MM.1S (cell line): ENCODE data around the gene PPP4R2.

Source experiments
- DNase-seq: peaks from one replicate; pipeline ENCODE4 v3.0.0-alpha.2; 2015
- H2AFZ ChIP-seq: fragments of 300-600 bp; sonication (generic); 2 replicates; pipeline ENCODE4 v1.6.0; 2016; ENCODE audit warnings: antibody characterized with exemption, low read length
- H3F3A ChIP-seq: fragments of 300-600 bp; sonication (generic); 2 replicates; pipeline ENCODE4 v1.6.1; 2016; ENCODE audit warnings: mild to moderate bottlenecking, antibody characterized with exemption, low read length, moderate library complexity, mixed read lengths; ENCODE audit not compliant: insufficient read depth
- H3K27ac ChIP-seq: fragments of 300-600 bp; sonication (generic); 2 replicates; pipeline ENCODE4 v1.5.1; 2016; ENCODE audit warnings: mild to moderate bottlenecking, low read length
- H3K27me3 ChIP-seq: fragments of 300-600 bp; sonication (generic); replicated peaks from 2 replicates; pipeline ENCODE4 v1.6.0; 2016; ENCODE audit warnings: low read length; ENCODE audit not compliant: insufficient read depth
- H3K36me3 ChIP-seq: fragments of 300-600 bp; sonication (generic); replicated peaks from 2 replicates; pipeline ENCODE4 v1.6.1; 2016; ENCODE audit warnings: mild to moderate bottlenecking, low read length, mixed read lengths; ENCODE audit not compliant: insufficient read depth
- H3K4me1 ChIP-seq: fragments of 300-600 bp; sonication (generic); 2 replicates; pipeline ENCODE4 v1.6.1; 2016; ENCODE audit warnings: low read length, mixed read lengths
- H3K4me2 ChIP-seq: fragments of 300-600 bp; sonication (generic); 2 replicates; pipeline ENCODE4 v1.6.0; 2016; ENCODE audit warnings: low read depth, low read length
- H3K4me3 ChIP-seq: fragments of 300-600 bp; sonication (generic); 2 replicates; pipeline ENCODE4 v1.5.1; 2016; ENCODE audit warnings: low read length, mixed read lengths
- H3K79me2 ChIP-seq: fragments of 300-600 bp; sonication (generic); 2 replicates; pipeline ENCODE4 v1.6.1; 2016; ENCODE audit warnings: mixed run types, low read length, mixed read lengths
- H3K9ac ChIP-seq: fragments of 300-600 bp; sonication (generic); 2 replicates; pipeline ENCODE4 v1.6.1; 2016; ENCODE audit warnings: low read length, mixed read lengths
- H3K9me2 ChIP-seq: fragments of 300-600 bp; sonication (generic); replicated peaks from 2 replicates; pipeline ENCODE4 v1.6.1; 2016; ENCODE audit warnings: mild to moderate bottlenecking, low read length, mixed read lengths; ENCODE audit not compliant: insufficient read depth
- H3K9me3 ChIP-seq: fragments of 300-600 bp; sonication (generic); replicated peaks from 2 replicates; pipeline ENCODE4 v1.6.1; 2016; ENCODE audit warnings: mild to moderate bottlenecking, low read length, mixed read lengths; ENCODE audit not compliant: insufficient read depth
- H4K20me1 ChIP-seq: fragments of 300-600 bp; sonication (generic); 2 replicates; pipeline ENCODE4 v1.6.1; 2016; ENCODE audit warnings: mild to moderate bottlenecking, low read length, moderate library complexity, mixed read lengths; ENCODE audit not compliant: insufficient read depth
- CTCF ChIP-seq: fragments of 300-600 bp; sonication (generic); IDR thresholded peaks from 2 replicates; pipeline ENCODE4 v1.5.1; 2016; ENCODE audit warnings: antibody characterized with exemption, low read length, mixed read lengths
- EZH2 ChIP-seq: fragments of 300-600 bp; sonication (generic); optimal IDR thresholded peaks from 2 replicates; pipeline ENCODE3; 2017; ENCODE audit warnings: low read depth, mild to moderate bottlenecking, antibody characterized with exemption, low read length, mixed read lengths
- EZH2phosphoT487 ChIP-seq: fragments of 300-600 bp; sonication (generic); IDR thresholded peaks from 2 replicates; pipeline ENCODE4 v1.6.1; 2018; ENCODE audit warnings: antibody characterized with exemption, low read length

PPP4R2 gene

DNA sequence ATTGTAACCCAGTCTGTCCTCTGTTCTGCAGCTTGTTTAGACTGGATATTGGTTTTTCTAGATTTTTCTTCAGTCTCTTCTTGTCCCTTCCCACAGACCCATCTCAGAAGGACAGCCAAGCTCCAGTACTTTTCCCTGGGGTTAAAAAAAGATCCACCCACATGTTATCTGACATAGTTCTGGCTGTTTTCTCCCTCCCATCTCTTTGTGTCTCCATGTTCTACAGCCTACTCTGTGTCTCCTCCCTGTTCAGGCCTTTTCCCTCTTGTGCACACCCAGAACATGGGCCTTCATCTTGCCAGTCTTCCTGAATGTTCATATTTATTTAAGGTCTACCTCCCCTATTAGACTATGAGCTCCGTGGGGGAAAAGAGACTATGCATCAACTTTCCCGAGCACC lies 5.1 kb upstream of the PPP4R2 start:
- H3K4me1 ChIP-seq, result 0 out of 2 replicates have a peak, but pooled peaks cover 3% of the 10 kb centered on the region
- no peaks in the 10 kb centered on the region for H4K20me1 ChIP-seq
- no peak for DNase-seq
- no peaks in the 10 kb centered on the region for H3K9me3 ChIP-seq
- no peaks in the 10 kb centered on the region for H3K36me3 ChIP-seq
- H2AFZ ChIP-seq, result no peak overlapping the region
- no peaks in the 10 kb centered on the region for H3K9me2 ChIP-seq
- no peaks in the 10 kb centered on the region for H3K79me2 ChIP-seq
- H3K4me2 ChIP-seq, result no peak overlapping the region
- no peaks in the 10 kb centered on the region for H3K27me3 ChIP-seq
- no peak overlapping the region for H3K9ac ChIP-seq
- H3K4me3 ChIP-seq, result no peak overlapping the region
- no peaks in the 10 kb centered on the region for H3F3A ChIP-seq
- TF ChIP-seq CTCF (no peak), EZH2 (no peak), EZH2phosphoT487 (no peak)
- no peak overlapping the region for H3K27ac ChIP-seq

DNA sequence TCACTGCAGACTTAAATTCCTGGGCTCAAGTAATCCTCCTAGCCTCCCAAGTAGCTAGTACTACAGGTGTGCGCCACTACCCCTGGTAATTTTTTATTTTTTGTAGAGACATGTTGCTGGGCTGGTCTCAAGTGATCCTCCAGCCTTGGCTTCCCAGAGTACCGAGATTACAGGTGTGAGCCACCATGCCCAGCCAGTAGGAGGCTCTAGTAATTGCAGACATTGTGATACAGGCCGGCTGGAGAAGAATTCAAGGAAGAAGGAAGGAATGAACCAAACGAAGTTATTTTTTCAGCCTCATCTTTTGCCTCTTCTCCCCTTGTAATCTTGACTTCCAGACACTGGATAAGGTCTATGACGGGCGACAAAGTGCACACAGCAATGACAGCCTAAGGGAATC lies 3.2 kb upstream of the PPP4R2 start:
- H3K36me3 ChIP-seq, result no peaks in the 10 kb centered on the region
- H3K27ac ChIP-seq, result no peak overlapping the region
- no peak for DNase-seq
- peaks cover 11% of the 10 kb centered on the region for H3F3A ChIP-seq
- no peaks in the 10 kb centered on the region for H3K9me2 ChIP-seq
- H3K4me1 ChIP-seq, result 0 out of 2 replicates have a peak, but pooled peaks cover 3% of the 10 kb centered on the region
- H3K27me3 ChIP-seq, result no peaks in the 10 kb centered on the region
- no peak overlapping the region for H3K4me2 ChIP-seq
- H3K4me3 ChIP-seq, result no peak overlapping the region
- 0 out of 2 replicates have a peak, but pooled peaks cover 5% of the 10 kb centered on the region for H4K20me1 ChIP-seq
- H3K79me2 ChIP-seq, result peaks cover 15% of the 10 kb centered on the region
- no peak overlapping the region for H3K9ac ChIP-seq
- no peaks in the 10 kb centered on the region for H3K9me3 ChIP-seq
- TF ChIP-seq EZH2, result no peak
- TF ChIP-seq EZH2phosphoT487, result no peak
- TF ChIP-seq CTCF, result peak; percentile 4; the same call in 1 of the 2 replicates
- H2AFZ ChIP-seq, result no peak overlapping the region

GRCh38 chr3:72995337-72995736 lies 1.3 kb upstream of the PPP4R2 start:
- Histone ChIP-seq H3K9ac (no peak overlapping the region), H2AFZ (no peak overlapping the region), H3K9me3 (no peaks in the 10 kb centered on the region), H3K27ac (no peak overlapping the region), H3K79me2 (peaks cover 35% of the 10 kb centered on the region), H3K9me2 (no peaks in the 10 kb centered on the region), H3K27me3 (no peaks in the 10 kb centered on the region), H3K4me2 (no peak overlapping the region), H3F3A (peaks cover 15% of the 10 kb centered on the region), H4K20me1 (peaks cover 22% of the 10 kb centered on the region), H3K36me3 (no peaks in the 10 kb centered on the region; the same call in 1 of the 2 replicates), H3K4me1 (peaks cover 12% of the 10 kb centered on the region; the same call in 1 of the 2 replicates), H3K4me3 (no peak overlapping the region)
- no peak for DNase-seq
- TF ChIP-seq CTCF (no peak), EZH2 (no peak), EZH2phosphoT487 (no peak)
